HCT116 (cell line): ENCODE measurements around the gene TASP1. TPM values are rescaled to one million over a fixed set of nuclear protein-coding genes. Genes with fewer than 3 reads are reported as not detected.

ENCODE experiments used
- ATAC-seq: fragments of 200-7000 bp; cut with Tn5 transposase; 2 replicates; pipeline ENCODE4 v1.9.1; 2020; ENCODE audit warnings: mild to moderate bottlenecking, moderate library complexity
- BruUV-seq: library from RNA; stranded (reverse); fragments of 400-500 nt; replicated peaks from 2 replicates; lab custom pipeline; 2021; lab: Mats Ljungman, UMichigan
- CTCF ChIA-PET: fragments of 300-600 bp; sonication (Branson Sonifier 250); formaldehyde crosslinking; loops from one replicate; lab custom pipeline; 2021; ENCODE audit warnings: antibody characterized with exemption; lab: Charles Lee
- POLR2A ChIA-PET: fragments of 300-600, 350-600 bp; sonication (Branson Sonifier 250); formaldehyde crosslinking; loops from one replicate; lab custom pipeline; 2021; ENCODE audit warnings: antibody characterized with exemption; lab: Charles Lee
- RAD21 ChIA-PET, 2 experiments: fragments of 300-600 bp; sonication (Branson Sonifier 250); formaldehyde crosslinking; loops; one replicate each; lab custom pipeline; 2023; ENCODE audit warnings: low total read pairs in 2 of 2; ENCODE audit not compliant: uncharacterized antibody in 2 of 2, unreplicated experiment in 2 of 2, low non-redundant PET in 1 of 2; lab: Charles Lee
- DNase-seq: peaks from one replicate; pipeline ENCODE4 v3.0.0-alpha.2; 2010; ENCODE audit warnings: low read depth, low spot score
- H2AFZ ChIP-seq: fragments of 200-600 bp; shearing (Covaris generic), sonication (generic); 2 replicates; pipeline ENCODE4 v1.6.1; 2017; ENCODE audit warnings: low read depth, mixed run types, mixed read lengths, antibody characterized with exemption, low read length; ENCODE audit not compliant: poor library complexity, severe bottlenecking
- H3K27ac ChIP-seq: 2 replicates; pipeline ENCODE4 v1.5.1; 2012; ENCODE audit warnings: low read depth, low read length
- H3K27me3 ChIP-seq: fragments of 200-600 bp; sonication (generic); 2 replicates; pipeline ENCODE4 v1.6.1; 2016; ENCODE audit warnings: mixed run types, low read length, mixed read lengths; ENCODE audit not compliant: insufficient read depth
- H3K36me3 ChIP-seq, 2 experiments: fragments of 200-500 bp in 1 of 2; fragments of 200-600 bp in 1 of 2; sonication (Bioruptor generic) in 1 of 2; sonication (generic) in 1 of 2; 2 replicates each; pipeline versions ENCODE4 v1.5.1 to v1.6.1; 2014 to 2016; ENCODE audit warnings: low read length in 2 of 2, inconsistent platforms in 1 of 2, mixed read lengths in 1 of 2, mixed run types in 1 of 2; ENCODE audit not compliant: insufficient read depth in 2 of 2, control insufficient read depth in 1 of 2
- H3K4me1 ChIP-seq, 2 experiments: fragments of 200-600 bp in 1 of 2; sonication (generic) in 1 of 2; 2 replicates each; pipeline versions ENCODE4 v1.5.1 to v1.6.1; 2012 to 2017; ENCODE audit warnings: low read length in 2 of 2, inconsistent platforms in 1 of 2, mild to moderate bottlenecking in 1 of 2, mixed read lengths in 1 of 2, mixed run types in 1 of 2, moderate library complexity in 1 of 2; ENCODE audit not compliant: insufficient read depth in 2 of 2, control insufficient read depth in 1 of 2
- H3K4me2 ChIP-seq: fragments of 200-600 bp; sonication (generic); 2 replicates; pipeline ENCODE4 v1.6.1; 2017; ENCODE audit warnings: mixed run types, low read length, mixed read lengths
- H3K4me3 ChIP-seq, 2 experiments: fragments of 200-600 bp in 1 of 2; sonication (generic) in 1 of 2; replicated peaks in 1 of 2; 2 replicates each; pipeline ENCODE4 v1.5.1; 2011 to 2016; ENCODE audit warnings: low read length in 2 of 2, control low read depth in 1 of 2, low read depth in 1 of 2, mild to moderate bottlenecking in 1 of 2, mixed read lengths in 1 of 2, mixed run types in 1 of 2
- H3K79me2 ChIP-seq: fragments of 200-600 bp; sonication (generic); 2 replicates; pipeline ENCODE4 v1.6.1; 2017; ENCODE audit warnings: mild to moderate bottlenecking, mixed run types, low read length, moderate library complexity, mixed read lengths; ENCODE audit not compliant: insufficient read depth
- H3K9ac ChIP-seq: fragments of 200-600 bp; sonication (generic); 2 replicates; pipeline ENCODE4 v1.6.1; 2016; ENCODE audit warnings: low read length, mixed read lengths
- H3K9me2 ChIP-seq: fragments of 200-600 bp; sonication (generic), shearing (Covaris generic); 2 replicates; pipeline ENCODE4 v1.6.1; 2017; ENCODE audit warnings: mixed run types, mild to moderate bottlenecking, moderate library complexity; ENCODE audit not compliant: insufficient read depth
- H3K9me3 ChIP-seq, 2 experiments: fragments of 200-500 bp in 1 of 2; fragments of 200-600 bp in 1 of 2; sonication (Bioruptor generic) in 1 of 2; sonication (generic) in 1 of 2; 2 replicates each; pipeline ENCODE4 v1.6.1; 2014 to 2017; ENCODE audit warnings: low read length in 2 of 2, mixed read lengths in 2 of 2, inconsistent platforms in 1 of 2, low read depth in 1 of 2, mild to moderate bottlenecking in 1 of 2, mixed run types in 1 of 2, moderate library complexity in 1 of 2; ENCODE audit not compliant: control insufficient read depth in 1 of 2, insufficient read depth in 1 of 2
- H4K20me1 ChIP-seq: fragments of 200-600 bp; sonication (generic), shearing (Covaris generic); 2 replicates; pipeline ENCODE4 v1.6.1; 2017; ENCODE audit warnings: mixed run types, mild to moderate bottlenecking, moderate library complexity; ENCODE audit not compliant: insufficient read depth
- ATF3 ChIP-seq: IDR thresholded peaks from 2 replicates; pipeline ENCODE4 v1.6.1; 2012
- CBX3 ChIP-seq: IDR thresholded peaks from 2 replicates; pipeline ENCODE4 v1.6.1; 2012; ENCODE audit warnings: low read depth
- CEBPB ChIP-seq: IDR thresholded peaks from 2 replicates; pipeline ENCODE4 v1.6.1; 2012; ENCODE audit warnings: low read depth
- CTCF ChIP-seq, 3 experiments: fragments of 200-600 bp in 1 of 3; sonication (generic) in 1 of 3; IDR thresholded peaks in 2 of 3; conservative IDR thresholded peaks in 1 of 3; 2 replicates each; pipeline ENCODE4 v1.5.1; 2012 to 2017; ENCODE audit warnings: low read depth in 2 of 3, low read length in 2 of 3, antibody characterized with exemption in 1 of 3, borderline replicate concordance in 1 of 3, control low read depth in 1 of 3, mild to moderate bottlenecking in 1 of 3, mixed read lengths in 1 of 3, mixed run types in 1 of 3, moderate library complexity in 1 of 3; ENCODE audit not compliant: insufficient read depth in 1 of 3
- ELF1 ChIP-seq: IDR thresholded peaks from 2 replicates; pipeline ENCODE4 v1.6.1; 2012; ENCODE audit warnings: low read depth, borderline replicate concordance
- EZH2 ChIP-seq: fragments of 200-600 bp; sonication (generic); IDR thresholded peaks from 2 replicates; pipeline ENCODE4 v1.6.1; 2017; ENCODE audit warnings: antibody characterized with exemption, mixed run types
- EZH2phosphoT487 ChIP-seq: fragments of 200-600 bp; IDR thresholded peaks from 2 replicates; pipeline ENCODE4 v1.6.1; 2018; ENCODE audit warnings: antibody characterized with exemption, borderline replicate concordance
- FOSL1 ChIP-seq: IDR thresholded peaks from 2 replicates; pipeline ENCODE4 v1.6.1; 2012; ENCODE audit warnings: low read depth
- JUND ChIP-seq: IDR thresholded peaks from 2 replicates; pipeline ENCODE4 v1.6.1; 2012
- MAX ChIP-seq: IDR thresholded peaks from 2 replicates; pipeline ENCODE4 v1.6.1; 2012
- POLR2A ChIP-seq: IDR thresholded peaks from 2 replicates; pipeline ENCODE4 v1.7.0; 2011; ENCODE audit warnings: borderline replicate concordance; ENCODE audit not compliant: insufficient read depth, insufficient read length; ENCODE audit errors: extremely low read depth
- POLR2AphosphoS5 ChIP-seq: IDR thresholded peaks from 2 replicates; pipeline ENCODE4 v1.6.1; 2011; ENCODE audit warnings: mild to moderate bottlenecking, low read depth, low read length, moderate library complexity
- REST ChIP-seq: IDR thresholded peaks from 2 replicates; pipeline ENCODE4 v1.6.1; 2012; ENCODE audit warnings: low read depth
- SIN3A ChIP-seq: IDR thresholded peaks from 2 replicates; pipeline ENCODE4 v1.6.1; 2012; ENCODE audit warnings: low read depth
- SP1 ChIP-seq: IDR thresholded peaks from 2 replicates; pipeline ENCODE4 v1.6.1; 2012; ENCODE audit warnings: low read depth
- SRF ChIP-seq: IDR thresholded peaks from 2 replicates; pipeline ENCODE4 v1.6.1; 2012; ENCODE audit warnings: low read depth
- TCF7L2 ChIP-seq: IDR thresholded peaks from 2 replicates; pipeline ENCODE4 v1.7.0; 2011; ENCODE audit warnings: borderline replicate concordance, inconsistent platforms; ENCODE audit not compliant: insufficient read depth, insufficient read length; ENCODE audit errors: extremely low read depth
- ZBTB33 ChIP-seq: IDR thresholded peaks from 2 replicates; pipeline ENCODE4 v1.6.1; 2011; ENCODE audit warnings: mild to moderate bottlenecking, low read length, moderate library complexity; ENCODE audit not compliant: insufficient replicate concordance; ENCODE audit errors: extremely low read depth
- ZNF274 ChIP-seq: fragments of 200-500 bp; sonication (Bioruptor generic); IDR thresholded peaks from 2 replicates; pipeline ENCODE4 v1.6.1; 2014; ENCODE audit warnings: mild to moderate bottlenecking, low read depth, low read length, inconsistent platforms
- intact Hi-C: fragments of 100-400 bp; cut with micrococcal nuclease; formaldehyde crosslinking; loops from 2 replicates; pipeline ENCODE4 v1.10.0; 2022
- total RNA-seq: library from RNA; stranded (reverse); gene quantifications from one replicate; pipeline ENCODE4 v1.2.1, GENCODE V29; 2021; ENCODE audit not compliant: unreplicated experiment

The TASP1 gene
- total RNA-seq, 1 experiment from 2014 or later, result 19.1 TPM

- intact Hi-C loops, result no loop called here
- Histone ChIP-seq H2AFZ (no peak overlapping the region), H3K36me3 (no peaks in the 10 kb centered on the region), H3K4me2 (no peak overlapping the region), H3K79me2 (no peaks in the 10 kb centered on the region), H3K9me3 (no peaks in the 10 kb centered on the region), H3K9me2 (no peaks in the 10 kb centered on the region), H3K4me3 (no peak overlapping the region), H3K27me3 (no peaks in the 10 kb centered on the region), H4K20me1 (no peaks in the 10 kb centered on the region), H3K27ac (no peak overlapping the region), H3K4me1 (no peaks in the 10 kb centered on the region), H3K9ac (no peak overlapping the region)
- no peak for DNase-seq
- ATAC-seq, result no peak
- TF ChIP-seq SRF (no peak), ELF1 (no peak), MAX (no peak), SIN3A (no peak), EZH2phosphoT487 (no peak), ATF3 (no peak), FOSL1 (no peak), ZBTB33 (no peak), ZNF274 (no peak), SP1 (no peak), JUND (no peak), REST (no peak), CEBPB (no peak), CTCF (IDR thresholded peaks at IDR 0.05 in 2 of 3, conservative IDR thresholded peaks at IDR 0.05 in 1 of 3; ENCODE audit: borderline replicate concordance in 1 of 3, insufficient read depth in 1 of 3, low read depth in 2 of 3, low read length in 2 of 3) (no peak), POLR2AphosphoS5 (no peak), CBX3 (no peak), EZH2 (no peak), TCF7L2 (no peak), POLR2A (no peak)
- CTCF ChIA-PET, result no interaction called here
- no TSS peak for BruUV-seq
- RAD21 ChIA-PET, result no interaction called here
- POLR2A ChIA-PET, result no interaction called here
These were observed 289.5 kb downstream of the TASP1 start for GRCh38 chr20:13349235-13349604.
